ENCODE results near the gene ABCA5.

The ABCA5 gene

GRCh38 chr17:69230939-69231338 lies 96.0 kb downstream of the ABCA5 start:
- no peak for DNase-seq (ENCODE audit: low read depth)
- TF ChIP-seq CTCF (IDR thresholded peaks at IDR 0.05; ENCODE audit: low read length, missing control alignments) = no peak
- H3K4me3 ChIP-seq (replicated peaks; ENCODE audit: low read depth, low read length) = no peak overlapping the region

GRCh38 chr17:69228576-69228975 lies 98.4 kb downstream of the ABCA5 start, which contains the start of gene ABCA10:
TSS of gene ABCA10 (minus strand) at chr17:69228824. CDS start at chr17:69225358, 3,466 bp downstream.
- DNase-seq (ENCODE audit: low read depth) = peak; percentile 13
- no peak for TF ChIP-seq CTCF (IDR thresholded peaks at IDR 0.05; ENCODE audit: low read length, missing control alignments)
- H3K4me3 ChIP-seq (replicated peaks; ENCODE audit: low read depth, low read length) = no peak within 1 kb of the TSS

DNA sequence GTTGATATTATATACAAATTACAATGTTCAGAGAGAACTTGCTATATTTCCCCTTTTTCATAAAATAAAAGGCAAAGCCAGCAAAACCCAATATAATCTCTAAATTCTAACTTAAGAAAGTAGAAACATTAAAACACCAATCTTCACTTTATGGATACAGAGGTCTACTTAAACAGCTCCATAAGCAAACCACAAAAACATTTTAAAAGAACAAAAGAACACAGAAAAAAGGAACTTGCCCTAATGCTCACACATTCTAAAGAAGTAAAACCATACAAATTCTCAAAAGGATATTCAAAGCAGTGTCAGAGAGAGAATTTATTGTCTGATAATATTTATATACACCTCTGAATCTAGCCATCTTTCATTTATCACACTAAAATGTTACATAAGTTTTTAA lies 98.9 kb downstream of the ABCA5 start:
- H3K4me3 ChIP-seq (replicated peaks; ENCODE audit: low read depth, low read length) = no peak overlapping the region
- DNase-seq (ENCODE audit: low read depth) = no peak

GRCh38 chr17:69227541-69227940 lies 99.4 kb downstream of the ABCA5 start:
- DNase-seq (ENCODE audit: low read depth) = no peak
- H3K4me3 ChIP-seq (replicated peaks; ENCODE audit: low read depth, low read length) = no peak overlapping the region
- no peak for TF ChIP-seq CTCF (IDR thresholded peaks at IDR 0.05; ENCODE audit: low read length, missing control alignments)

More for the DNA sequence above, 98.9 kb downstream of the ABCA5 start:
- TF ChIP-seq CTCF (IDR thresholded peaks at IDR 0.05; ENCODE audit: low read length, missing control alignments) = no peak

- no peak for TF ChIP-seq CTCF (IDR thresholded peaks at IDR 0.05; ENCODE audit: low read length, missing control alignments)
These were observed 103.1 kb downstream of the ABCA5 start for GRCh38 chr17:69223809-69224208.

DNA sequence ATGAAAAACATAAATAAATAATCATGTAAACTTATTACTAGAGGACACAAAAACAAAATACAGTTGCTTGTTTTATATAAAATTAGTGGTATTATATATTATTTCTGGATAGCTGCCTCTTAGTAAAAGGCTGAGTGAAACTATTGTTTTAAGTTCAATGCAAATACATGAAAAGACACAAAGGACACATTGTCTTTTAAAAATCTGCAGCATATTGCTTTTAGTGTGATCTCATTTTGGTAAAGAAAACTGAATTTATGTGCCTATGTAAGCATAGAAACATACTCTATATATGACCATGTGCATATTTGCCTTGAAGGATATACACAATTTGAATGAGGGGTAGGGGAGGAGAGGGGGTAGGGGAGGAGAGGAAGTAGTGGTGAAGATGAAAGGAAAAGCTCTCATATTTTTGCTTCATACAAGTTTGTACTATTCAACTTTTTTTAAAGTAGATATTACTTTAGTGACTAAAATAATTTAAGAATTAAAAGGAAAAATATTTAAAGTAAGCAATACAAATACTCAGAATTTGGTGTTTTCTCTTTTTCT lies 104.2 kb downstream of the ABCA5 start:
- no peak overlapping the region for H3K4me3 ChIP-seq (replicated peaks; ENCODE audit: low read depth, low read length)
- DNase-seq (ENCODE audit: low read depth) = no peak
- TF ChIP-seq CTCF (IDR thresholded peaks at IDR 0.05; ENCODE audit: low read length, missing control alignments) = no peak

More at GRCh38 chr17:69223809-69224208, 103.1 kb downstream of the ABCA5 start:
- no peak overlapping the region for H3K4me3 ChIP-seq (replicated peaks; ENCODE audit: low read depth, low read length)
- peak; percentile 81 for DNase-seq (ENCODE audit: low read depth)

DNA sequence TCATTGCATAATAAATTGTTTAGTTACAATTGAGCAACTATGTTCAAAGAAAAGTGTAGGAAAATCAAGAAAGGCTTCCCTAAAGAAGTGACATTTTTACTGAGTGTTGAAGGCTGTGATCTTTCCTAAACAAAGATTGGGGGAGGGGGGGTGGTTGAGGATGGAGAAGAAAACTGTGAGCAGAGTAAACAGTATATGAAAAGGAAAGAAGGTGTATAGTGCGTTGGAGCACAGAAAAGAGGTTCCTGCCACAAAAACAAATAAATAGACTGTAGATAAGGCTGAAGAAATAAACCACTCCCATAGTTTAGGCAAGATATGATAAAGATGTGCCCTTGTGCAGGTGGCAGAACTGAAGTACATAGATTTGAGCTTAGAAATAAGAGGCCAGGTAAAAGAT lies 106.8 kb downstream of the ABCA5 start:
- no peak for TF ChIP-seq CTCF (IDR thresholded peaks at IDR 0.05; ENCODE audit: low read length, missing control alignments)
- DNase-seq (ENCODE audit: low read depth) = no peak
- H3K4me3 ChIP-seq (replicated peaks; ENCODE audit: low read depth, low read length) = no peak overlapping the region

Measured in fibroblast of pulmonary artery (primary cell).